Activated naive CD8-positive, alpha-beta T cell treated with anti-CD3 and anti-CD28 coated beads, Interleukin-2, amount 50 U/mL, for 16 hours (primary cell): ENCODE measurements around the gene ZNF608.

ENCODE experiments used
- DNase-seq: peaks from one replicate; pipeline ENCODE4 v3.0.0-alpha.2; 2020; ENCODE audit warnings: low read depth, low spot score

ZNF608 gene

GRCh38 chr5:124736805-124737188 lies 9.6 kb downstream of the ZNF608 start:
- DNase-seq: no peak

- no peak for DNase-seq
Measured at GRCh38 chr5:124736082-124736804, 10.2 kb downstream of the ZNF608 start.

- no peak for DNase-seq
Measured at GRCh38 chr5:124735169-124735858, 11.1 kb downstream of the ZNF608 start.

GRCh38 chr5:124734574-124735168 lies 11.8 kb downstream of the ZNF608 start:
- DNase-seq: no peak

GRCh38 chr5:124733329-124733650 lies 13.1 kb downstream of the ZNF608 start:
- DNase-seq: no peak

- DNase-seq: no peak
Measured at GRCh38 chr5:124732428-124733328, 13.8 kb downstream of the ZNF608 start.

- no peak for DNase-seq
Measured at GRCh38 chr5:124730381-124730780, 16.1 kb downstream of the ZNF608 start.

- DNase-seq: no peak
Measured at GRCh38 chr5:124729720-124730359, 16.6 kb downstream of the ZNF608 start.

GRCh38 chr5:124728968-124729332 lies 17.5 kb downstream of the ZNF608 start:
- DNase-seq: no peak

GRCh38 chr5:124728331-124728967 lies 18.0 kb downstream of the ZNF608 start:
- no peak for DNase-seq

- DNase-seq: no peak
Measured at GRCh38 chr5:124726631-124727362, 19.6 kb downstream of the ZNF608 start.

GRCh38 chr5:124725622-124726258 lies 20.7 kb downstream of the ZNF608 start:
- no peak for DNase-seq

- no peak for DNase-seq
Measured at GRCh38 chr5:124725040-124725434, 21.4 kb downstream of the ZNF608 start.

GRCh38 chr5:124724357-124725039 lies 21.9 kb downstream of the ZNF608 start:
- no peak for DNase-seq

- no peak for DNase-seq
Measured at GRCh38 chr5:124721229-124721735, 25.2 kb downstream of the ZNF608 start.

- DNase-seq: no peak
Measured at GRCh38 chr5:124720593-124720992, 25.8 kb downstream of the ZNF608 start.

- no peak for DNase-seq
Measured at GRCh38 chr5:124719113-124719967, 27.1 kb downstream of the ZNF608 start.

- no peak for DNase-seq
Measured at GRCh38 chr5:124718380-124718789, 28.1 kb downstream of the ZNF608 start.
